ENCODE results near the gene POLR1G. TPM values are rescaled to one million over a fixed set of nuclear protein-coding genes. Genes with fewer than 3 reads are reported as not detected.

Gene POLR1G
- total and polyA plus RNA-seq, 2 experiments from 2014 or later: 2.5 to 3.3 TPM

GRCh38 chr19:45440259-45440638 is 33.8 kb downstream of the POLR1G start:
- TF ChIP-seq EZH2phosphoT487 (IDR thresholded peaks at IDR 0.05; ENCODE audit: low read depth, severe bottlenecking, unreplicated experiment): no peak
- DNase-seq (ENCODE audit: low spot score): no peak
- H3K27me3 ChIP-seq: no peaks in the 10 kb centered on the region
- peak overlapping the region; percentile 74 for H3K4me2 ChIP-seq
- no peaks in the 10 kb centered on the region for H3K9me2 ChIP-seq (replicated peaks; ENCODE audit: insufficient read depth)
- peak overlapping the region; percentile 87 for H3K27ac ChIP-seq
- H3K4me1 ChIP-seq (ENCODE audit: insufficient read depth): peaks cover 18% of the 10 kb centered on the region
- H3K36me3 ChIP-seq (replicated peaks; ENCODE audit: insufficient read depth, low read depth): no peaks in the 10 kb centered on the region
- H2AFZ ChIP-seq: peak overlapping the region; percentile 53
- no peaks in the 10 kb centered on the region for H3K9me3 ChIP-seq (ENCODE audit: low read depth)
- WGBS (ENCODE audit: low lambda C conversion rate, missing lambda C conversion rate): 57% methylated on average over 8 of the region's 9 CpGs
- H4K20me1 ChIP-seq (ENCODE audit: insufficient read depth, poor library complexity, severe bottlenecking): no peaks in the 10 kb centered on the region
- H3K4me3 ChIP-seq: peak overlapping the region; percentile 76
- no peaks in the 10 kb centered on the region for H3K79me2 ChIP-seq

DNA sequence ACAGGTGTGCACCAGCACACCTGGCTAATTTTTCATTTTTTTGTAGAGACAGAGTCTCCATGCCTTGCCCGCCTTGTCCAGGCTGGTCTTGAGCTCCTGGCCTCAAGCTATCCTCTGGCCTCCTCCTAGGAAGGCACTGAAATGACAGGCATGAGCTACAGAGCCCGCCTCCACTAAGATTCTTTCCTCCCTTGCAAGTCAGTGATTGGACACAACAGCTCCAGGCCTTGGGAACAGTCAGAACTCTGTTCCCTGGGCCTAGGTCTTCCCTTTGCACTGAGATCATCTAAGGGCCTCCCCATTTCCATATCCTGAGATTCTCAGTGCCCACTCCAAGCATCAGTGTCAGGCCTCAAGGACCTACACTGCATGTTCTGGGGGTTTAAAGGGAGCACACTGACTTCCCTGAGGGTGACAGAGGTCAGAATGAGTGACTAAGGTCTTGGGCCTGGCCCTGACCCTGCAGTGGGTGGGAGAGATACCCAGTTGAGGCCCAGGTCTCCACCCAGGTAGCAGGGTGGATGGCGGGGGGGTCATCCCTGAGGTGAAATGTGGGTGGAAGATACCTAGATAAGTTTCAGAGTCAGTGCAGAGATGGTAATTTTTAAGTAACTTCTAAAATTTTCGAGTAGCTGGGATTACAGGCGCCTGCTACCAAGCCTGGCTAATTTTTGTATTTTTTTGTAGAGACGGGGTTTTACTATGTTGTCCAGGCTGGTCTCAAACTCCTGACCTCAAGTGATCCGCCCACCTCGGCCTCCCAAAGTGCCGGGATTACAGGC is 34.6 kb downstream of the POLR1G start:
- no peak overlapping the region for H2AFZ ChIP-seq
- DNase-seq (ENCODE audit: low spot score): peak; percentile 43
- TF ChIP-seq EZH2phosphoT487 (IDR thresholded peaks at IDR 0.05; ENCODE audit: low read depth, severe bottlenecking, unreplicated experiment) (no peak), EZH2 (IDR thresholded peaks at IDR 0.05; ENCODE audit: borderline replicate concordance) (no peak), CTCF (IDR thresholded peaks at IDR 0.05; ENCODE audit: poor library complexity) (no peak)
- no peaks in the 10 kb centered on the region for H4K20me1 ChIP-seq (ENCODE audit: insufficient read depth, poor library complexity, severe bottlenecking)
- H3K79me2 ChIP-seq: no peaks in the 10 kb centered on the region
- WGBS (ENCODE audit: low lambda C conversion rate, missing lambda C conversion rate): 97% methylated on average over 9 of the region's 9 CpGs
- H3K4me3 ChIP-seq: no peak overlapping the region
- H3K4me2 ChIP-seq: no peak overlapping the region
- H3K9me3 ChIP-seq (ENCODE audit: low read depth): no peaks in the 10 kb centered on the region
- H3K27me3 ChIP-seq: no peaks in the 10 kb centered on the region
- peak overlapping the region; percentile 87 for H3K27ac ChIP-seq
- peaks cover 18% of the 10 kb centered on the region for H3K4me1 ChIP-seq (ENCODE audit: insufficient read depth)
- H3K9me2 ChIP-seq (replicated peaks; ENCODE audit: insufficient read depth): no peaks in the 10 kb centered on the region
- no peaks in the 10 kb centered on the region for H3K36me3 ChIP-seq (replicated peaks; ENCODE audit: insufficient read depth, low read depth)

- Histone ChIP-seq H3K9me3 (ENCODE audit: low read depth) (no peaks in the 10 kb centered on the region), H4K20me1 (ENCODE audit: insufficient read depth, poor library complexity, severe bottlenecking) (no peaks in the 10 kb centered on the region), H3K27me3 (no peaks in the 10 kb centered on the region), H3K27ac (peak overlapping the region; percentile 36), H3K4me2 (no peak overlapping the region), H3K4me1 (ENCODE audit: insufficient read depth) (peaks cover 18% of the 10 kb centered on the region), H3K4me3 (no peak overlapping the region), H3K36me3 (replicated peaks; ENCODE audit: insufficient read depth, low read depth) (no peaks in the 10 kb centered on the region), H3K79me2 (no peaks in the 10 kb centered on the region), H2AFZ (no peak overlapping the region), H3K9me2 (replicated peaks; ENCODE audit: insufficient read depth) (no peaks in the 10 kb centered on the region)
- TF ChIP-seq EZH2phosphoT487 (IDR thresholded peaks at IDR 0.05; ENCODE audit: low read depth, severe bottlenecking, unreplicated experiment) (no peak), CTCF (IDR thresholded peaks at IDR 0.05; ENCODE audit: poor library complexity) (no peak), EZH2 (IDR thresholded peaks at IDR 0.05; ENCODE audit: borderline replicate concordance) (no peak)
- DNase-seq (ENCODE audit: low spot score): no peak
- WGBS (ENCODE audit: low lambda C conversion rate, missing lambda C conversion rate): 87% methylated on average over 2 of the region's 2 CpGs
Measured at GRCh38 chr19:45442408-45442777, 35.9 kb downstream of the POLR1G start.

- H4K20me1 ChIP-seq (ENCODE audit: insufficient read depth, poor library complexity, severe bottlenecking): no peaks in the 10 kb centered on the region
- peak overlapping the region; percentile 86 for H3K4me2 ChIP-seq
- WGBS (ENCODE audit: low lambda C conversion rate, missing lambda C conversion rate): 20% methylated on average over 15 of the region's 15 CpGs
- H3K9me3 ChIP-seq (ENCODE audit: low read depth): no peaks in the 10 kb centered on the region
- peak; percentile 63 for DNase-seq (ENCODE audit: low spot score)
- TF ChIP-seq EZH2phosphoT487 (IDR thresholded peaks at IDR 0.05; ENCODE audit: low read depth, severe bottlenecking, unreplicated experiment): no peak
- no peak overlapping the region for H2AFZ ChIP-seq
- no peaks in the 10 kb centered on the region for H3K27me3 ChIP-seq
- no peaks in the 10 kb centered on the region for H3K79me2 ChIP-seq
- no peak overlapping the region for H3K4me3 ChIP-seq
- peaks cover 18% of the 10 kb centered on the region for H3K4me1 ChIP-seq (ENCODE audit: insufficient read depth)
- no peaks in the 10 kb centered on the region for H3K9me2 ChIP-seq (replicated peaks; ENCODE audit: insufficient read depth)
- H3K36me3 ChIP-seq (replicated peaks; ENCODE audit: insufficient read depth, low read depth): no peaks in the 10 kb centered on the region
- H3K27ac ChIP-seq: peak overlapping the region; percentile 36
Measured at GRCh38 chr19:45442778-45443461, 36.5 kb downstream of the POLR1G start.
